ENCODE data around the gene SKIDA1.

The SKIDA1 gene

DNA sequence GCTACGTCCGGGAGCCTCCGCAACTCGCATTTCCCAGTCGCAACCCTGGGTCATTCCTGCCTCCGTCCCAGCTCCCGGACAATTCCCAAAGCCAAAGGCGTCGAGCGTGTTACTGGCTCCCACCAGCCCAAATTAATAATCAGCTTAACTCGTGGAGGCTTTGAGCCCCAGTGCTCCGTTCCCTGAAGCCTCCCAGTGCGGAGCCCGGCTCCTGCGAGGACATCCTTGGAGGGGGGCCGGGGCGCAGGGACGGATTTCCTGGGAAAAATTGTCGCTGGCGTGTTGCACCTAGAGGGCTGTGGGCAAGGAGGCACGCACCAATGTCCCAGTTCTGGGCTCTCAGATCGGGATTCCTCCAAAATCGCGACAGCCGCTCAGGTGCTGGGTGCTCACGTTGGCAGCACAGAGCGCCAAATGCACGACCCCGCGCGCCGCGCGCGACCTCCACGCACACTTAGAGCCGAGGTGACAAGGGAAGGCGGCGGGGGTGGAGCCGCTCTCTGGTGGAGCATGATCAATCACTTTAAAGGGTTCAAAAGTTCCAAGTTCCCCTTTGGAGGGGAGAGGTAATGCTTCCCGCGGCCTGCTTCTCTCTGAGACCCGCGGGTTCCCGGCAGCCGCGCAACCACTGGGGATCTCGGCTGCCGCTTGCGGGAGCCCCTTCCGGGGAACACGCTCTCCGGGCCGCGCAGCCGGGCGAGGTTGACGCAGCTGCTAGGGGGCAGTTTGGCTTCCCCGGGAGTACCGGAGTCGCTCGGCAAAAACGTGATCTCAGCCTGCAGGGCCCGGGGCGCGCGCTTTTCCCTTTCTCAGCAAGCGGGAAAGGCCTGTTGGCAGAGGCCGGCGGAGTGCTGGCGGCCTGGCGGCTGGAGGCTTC is 25.5 kb downstream of the SKIDA1 start:
- DNase-seq, result no peak

DNA sequence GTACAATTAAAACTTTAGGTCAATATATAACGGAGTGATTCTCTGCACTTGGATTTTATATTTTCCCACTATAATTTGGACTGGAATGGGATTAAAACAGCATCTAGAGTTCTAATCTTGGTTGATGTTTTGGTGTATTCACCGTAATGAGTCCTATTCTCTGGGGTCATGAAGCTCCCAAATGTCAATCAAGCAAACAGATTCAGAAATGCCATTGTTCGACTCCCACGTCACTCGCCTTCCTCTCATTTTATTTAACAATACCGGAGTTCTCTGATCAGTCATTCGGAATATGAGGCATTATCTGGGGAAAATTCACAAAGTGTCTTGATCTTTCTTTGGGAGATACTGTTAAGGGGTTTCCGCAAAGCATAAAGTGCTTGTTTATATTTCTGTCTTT is 26.5 kb downstream of the SKIDA1 start:
- DNase-seq, result no peak

DNA sequence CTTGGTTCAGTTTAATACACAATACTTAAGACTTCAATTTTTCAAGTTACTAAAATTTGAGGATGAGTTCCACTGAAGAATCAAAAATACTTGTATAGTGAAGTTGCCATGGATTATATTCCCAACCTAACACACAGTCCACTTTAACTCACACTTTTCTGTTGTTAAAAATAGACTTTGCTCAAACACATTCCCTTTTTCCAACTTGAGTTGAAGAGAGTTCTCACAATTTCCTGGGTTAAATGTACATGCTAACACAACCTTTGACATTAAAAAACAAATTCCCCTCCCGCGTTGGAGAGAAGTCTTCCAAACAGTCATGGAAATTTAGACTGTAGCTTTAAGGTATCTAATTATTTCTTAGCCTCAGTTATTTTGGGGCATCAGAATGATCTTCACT is 27.1 kb downstream of the SKIDA1 start:
- no peak for DNase-seq

- peak; percentile 65 for DNase-seq
These were observed 28.2 kb downstream of the SKIDA1 start for GRCh38 chr10:21497177-21497807.

DNA sequence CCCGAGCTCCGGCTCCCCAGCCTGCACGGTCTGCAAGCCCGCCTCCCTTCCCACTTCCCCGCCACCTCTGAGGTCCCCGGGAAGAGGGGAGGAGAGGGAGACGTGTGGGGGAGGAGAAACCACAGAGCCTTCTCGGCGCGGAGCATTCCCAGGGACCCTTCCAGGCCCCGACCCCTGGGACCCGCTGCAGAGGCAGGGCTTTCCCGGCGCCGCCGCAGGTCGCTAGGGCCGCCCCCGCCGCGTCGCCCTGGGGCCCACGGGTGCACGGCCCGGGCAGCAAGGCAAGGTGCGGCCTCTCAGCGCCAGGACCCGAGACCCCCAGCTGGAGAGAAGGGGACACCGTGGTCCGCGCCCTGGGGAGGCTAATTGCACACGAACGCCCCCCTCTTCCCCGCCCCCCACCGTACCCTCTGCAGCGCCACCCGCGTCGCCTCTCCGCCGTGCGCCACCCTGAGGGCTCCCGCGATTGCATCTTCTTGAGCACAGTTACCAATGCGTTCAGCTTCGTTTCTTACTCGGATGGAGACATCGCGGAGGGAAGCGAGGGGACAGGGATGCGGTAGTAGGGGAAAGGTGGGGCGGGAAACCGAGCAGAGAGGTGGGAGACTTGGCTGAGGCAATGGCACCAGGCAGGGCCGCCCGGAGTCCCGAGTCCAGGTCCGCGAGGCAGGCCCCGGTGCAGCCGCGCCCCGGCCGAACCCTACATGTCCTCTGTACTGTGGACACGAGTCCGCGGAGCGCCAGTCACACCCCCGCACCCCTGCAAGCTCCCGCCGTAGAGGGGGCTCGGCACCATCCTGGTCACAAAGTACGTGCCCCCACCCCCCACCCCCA is 28.9 kb downstream of the SKIDA1 start:
- peak; percentile 30 for DNase-seq

DNA sequence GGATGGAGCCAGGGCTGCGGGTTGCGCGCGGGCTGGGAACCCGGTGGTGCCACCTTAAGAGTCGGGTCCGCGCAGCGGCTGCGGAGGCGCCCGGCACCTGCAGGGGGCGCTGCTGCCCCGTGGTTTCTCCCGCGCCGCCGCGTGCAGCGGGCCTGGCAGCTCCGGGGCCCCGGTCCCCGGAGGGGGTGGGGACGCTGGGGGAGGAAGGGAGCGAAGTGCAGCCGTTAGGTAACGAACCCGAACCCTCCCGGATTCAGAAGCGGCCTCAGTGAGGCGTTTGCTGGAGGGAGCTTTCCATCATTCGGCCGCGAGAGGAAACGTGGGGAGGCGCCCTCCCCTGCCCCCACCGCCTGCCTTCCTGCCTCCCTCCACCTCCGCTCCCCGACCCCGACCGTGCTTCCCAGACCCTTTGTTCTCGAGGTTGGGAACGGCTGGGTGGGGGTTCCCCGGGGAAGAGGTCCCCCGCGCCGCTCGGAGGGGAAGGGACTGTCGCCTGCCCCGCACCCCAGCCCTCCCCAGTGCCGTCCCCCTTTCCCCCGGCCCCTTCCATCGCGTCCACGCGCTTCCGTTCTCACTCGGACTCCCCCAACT is 29.6 kb downstream of the SKIDA1 start:
- peak; percentile 69 for DNase-seq

DNA sequence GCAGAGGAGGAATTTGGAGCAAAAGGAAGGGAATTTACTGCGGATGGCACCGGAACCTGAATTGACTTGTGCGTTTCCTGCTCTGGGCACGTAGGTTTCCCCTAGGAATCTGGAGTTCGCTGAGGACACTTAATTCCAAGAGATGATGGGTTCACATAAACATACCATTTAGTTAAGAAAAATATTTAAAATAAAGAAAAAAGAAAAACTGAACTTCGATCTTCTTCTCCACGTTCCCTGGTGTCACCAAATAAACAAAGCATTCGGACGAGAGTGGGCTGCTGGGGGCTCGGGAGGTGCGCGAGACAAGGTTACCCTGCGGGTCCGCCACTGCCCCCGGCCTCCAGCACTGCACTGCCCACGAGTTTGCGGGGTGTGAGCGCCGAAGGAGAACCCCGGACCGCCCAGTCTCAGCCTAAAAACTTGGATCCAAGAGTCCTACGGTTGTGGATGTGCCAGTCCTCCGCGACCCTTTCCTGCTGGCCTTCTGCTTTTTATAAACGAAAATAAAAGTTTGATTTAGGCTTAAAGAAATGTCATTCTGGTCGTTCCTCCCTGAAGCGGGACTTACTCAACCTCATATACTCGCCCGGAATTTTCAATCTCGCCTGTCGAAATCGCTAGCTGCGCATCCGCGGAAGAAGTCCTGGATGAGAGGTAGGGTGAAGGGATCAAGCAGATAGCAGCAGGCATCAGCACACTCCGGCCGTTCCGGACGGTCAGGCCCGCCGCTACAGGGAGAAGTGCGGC is 30.3 kb downstream of the SKIDA1 start:
- DNase-seq, result no peak

- peak; percentile 8 for DNase-seq
These were observed 31.1 kb downstream of the SKIDA1 start for GRCh38 chr10:21494191-21495001.

- no peak for DNase-seq
These were observed 31.7 kb downstream of the SKIDA1 start for GRCh38 chr10:21493784-21494183.

- DNase-seq, result no peak
These were observed 33.1 kb downstream of the SKIDA1 start for GRCh38 chr10:21492421-21492820.

GRCh38 chr10:21490711-21491105 is 34.8 kb downstream of the SKIDA1 start:
- DNase-seq, result no peak

DNA sequence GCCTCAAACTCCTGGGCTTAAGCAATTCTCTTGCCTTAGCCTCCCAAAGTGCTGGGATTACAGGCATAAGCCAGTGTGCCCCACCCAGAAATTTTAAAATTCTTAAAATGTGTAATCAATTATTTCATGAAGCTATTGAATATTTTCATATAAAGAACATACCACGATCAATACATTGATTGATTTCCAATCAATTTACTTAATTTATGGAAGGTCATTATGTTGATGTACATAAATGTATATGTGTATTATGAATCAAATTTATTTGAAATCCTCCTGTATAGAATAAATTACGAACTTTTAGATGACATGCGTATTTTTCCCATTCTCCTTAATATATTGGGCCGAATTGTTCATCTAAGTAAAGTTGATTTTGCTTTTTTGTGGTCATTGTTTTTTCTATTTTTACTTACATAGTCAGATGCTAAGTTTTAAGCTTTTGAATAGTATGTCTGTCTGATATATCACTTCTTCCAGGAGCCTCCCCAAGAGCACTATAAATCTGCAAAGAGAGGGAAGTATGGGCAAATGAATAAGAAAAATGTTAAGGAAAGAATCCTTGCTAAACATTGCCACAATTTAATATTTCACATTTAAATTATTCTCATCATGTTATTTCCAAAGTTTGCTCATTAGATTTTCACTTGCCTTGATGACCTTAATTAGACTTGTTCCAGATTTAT is 35.3 kb downstream of the SKIDA1 start:
- DNase-seq, result no peak

DNA sequence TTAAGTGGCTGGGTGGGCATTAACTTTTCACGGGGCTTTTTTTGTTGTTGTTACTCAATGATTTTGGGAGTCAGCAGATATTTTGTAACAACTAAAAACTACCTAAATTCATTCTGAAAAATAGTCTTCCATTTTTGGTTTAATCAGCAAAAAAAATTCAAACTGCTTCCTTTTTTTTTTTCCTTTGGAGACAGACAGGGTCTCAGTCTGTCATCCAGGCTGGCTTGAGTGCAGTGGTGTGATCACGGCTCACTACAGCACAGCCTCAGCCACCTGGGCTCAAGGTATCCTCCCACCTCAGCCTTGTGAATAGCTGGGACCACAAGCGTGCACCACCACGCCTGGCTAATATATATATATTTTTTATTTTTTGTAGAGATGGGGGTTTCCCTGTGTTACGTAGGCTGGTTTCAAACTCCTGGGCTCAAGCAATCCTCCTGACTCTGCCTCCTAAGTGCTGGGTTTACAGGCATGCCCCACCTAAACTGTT is 36.5 kb downstream of the SKIDA1 start:
- DNase-seq, result no peak

DNA sequence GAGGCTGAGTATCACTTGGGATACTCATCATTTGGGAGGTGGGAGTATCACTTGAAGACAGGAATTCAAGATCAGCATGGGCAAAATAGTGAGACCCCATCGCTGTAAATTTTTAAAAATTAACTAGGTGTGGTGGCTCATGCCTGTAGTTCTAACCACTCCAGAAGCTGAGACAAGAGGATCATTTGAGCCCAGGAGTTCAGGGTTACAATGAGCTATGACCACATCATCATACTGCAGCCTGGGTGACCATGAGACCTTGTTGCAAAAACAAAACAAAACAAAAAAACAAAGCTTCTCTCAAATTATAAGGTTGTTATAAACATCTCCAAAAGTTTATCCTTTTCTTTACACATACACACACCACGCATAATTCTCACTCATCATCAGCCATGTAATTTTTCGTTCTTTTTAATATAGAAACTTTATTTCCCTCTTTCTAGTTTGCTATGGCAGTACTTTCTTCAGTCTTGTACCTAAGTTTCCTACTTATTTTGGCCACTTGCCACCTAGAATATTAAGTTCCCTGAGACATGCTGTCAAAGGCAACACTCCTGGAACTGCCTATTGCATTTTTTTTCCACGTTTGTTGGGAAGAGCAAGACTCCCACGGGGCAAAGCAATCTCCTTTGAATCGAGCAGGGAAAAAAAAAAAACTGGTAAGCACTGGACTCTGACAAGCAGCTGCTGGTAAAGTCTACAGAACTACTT is 37.1 kb downstream of the SKIDA1 start:
- peak; percentile 47 for DNase-seq

- no peak for DNase-seq
These were observed 37.9 kb downstream of the SKIDA1 start for GRCh38 chr10:21487416-21488180.

DNA sequence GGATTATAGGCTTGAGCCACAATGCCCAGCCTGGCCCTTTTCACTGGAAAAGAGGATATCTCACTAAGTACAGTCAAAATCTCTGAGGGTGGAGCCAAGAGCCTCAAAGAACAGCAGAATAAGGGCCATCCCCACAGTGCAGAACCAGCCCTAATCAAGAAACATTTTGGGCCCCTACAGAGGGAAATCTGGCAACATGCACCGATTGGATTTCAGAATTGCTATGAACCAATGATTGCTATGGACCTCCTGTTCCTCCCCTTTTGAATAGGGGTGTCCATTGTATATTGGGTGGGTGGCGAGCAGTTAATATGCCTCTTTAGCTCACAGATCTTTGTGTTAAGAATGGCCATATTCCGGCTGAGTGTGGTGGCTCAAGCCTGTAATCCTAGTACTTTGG is 42.7 kb downstream of the SKIDA1 start:
- DNase-seq, result no peak

DNA sequence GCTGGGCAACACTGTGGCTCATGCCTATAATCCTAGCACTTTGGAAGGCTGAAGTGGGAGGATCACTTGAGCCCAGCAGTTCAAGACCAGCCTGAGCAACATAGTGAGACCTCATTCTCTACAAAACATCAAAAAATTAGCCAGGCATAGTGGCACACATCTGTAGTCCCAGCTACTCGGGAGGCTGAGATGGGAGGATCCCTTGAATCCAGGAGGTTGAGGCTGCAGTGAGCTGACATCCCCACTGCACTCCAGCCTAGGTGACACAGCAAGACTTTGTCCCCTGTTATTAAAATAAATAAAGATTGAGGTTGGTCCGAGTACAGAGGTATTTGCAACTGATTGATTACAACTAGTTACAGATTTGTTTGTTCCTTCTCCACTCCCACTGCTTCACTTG is 44.1 kb downstream of the SKIDA1 start:
- DNase-seq, result no peak

- no peak for DNase-seq
These were observed 45.7 kb downstream of the SKIDA1 start for GRCh38 chr10:21479570-21480315.

Data from NCI-H2171 (cell line).